ENCODE data around the gene POC1A. TPM values are rescaled to one million over a fixed set of nuclear protein-coding genes. Genes with fewer than 3 reads are reported as not detected.

POC1A gene
- total RNA-seq, 1 experiment from 2014 or later, result 25.7 TPM

DNA sequence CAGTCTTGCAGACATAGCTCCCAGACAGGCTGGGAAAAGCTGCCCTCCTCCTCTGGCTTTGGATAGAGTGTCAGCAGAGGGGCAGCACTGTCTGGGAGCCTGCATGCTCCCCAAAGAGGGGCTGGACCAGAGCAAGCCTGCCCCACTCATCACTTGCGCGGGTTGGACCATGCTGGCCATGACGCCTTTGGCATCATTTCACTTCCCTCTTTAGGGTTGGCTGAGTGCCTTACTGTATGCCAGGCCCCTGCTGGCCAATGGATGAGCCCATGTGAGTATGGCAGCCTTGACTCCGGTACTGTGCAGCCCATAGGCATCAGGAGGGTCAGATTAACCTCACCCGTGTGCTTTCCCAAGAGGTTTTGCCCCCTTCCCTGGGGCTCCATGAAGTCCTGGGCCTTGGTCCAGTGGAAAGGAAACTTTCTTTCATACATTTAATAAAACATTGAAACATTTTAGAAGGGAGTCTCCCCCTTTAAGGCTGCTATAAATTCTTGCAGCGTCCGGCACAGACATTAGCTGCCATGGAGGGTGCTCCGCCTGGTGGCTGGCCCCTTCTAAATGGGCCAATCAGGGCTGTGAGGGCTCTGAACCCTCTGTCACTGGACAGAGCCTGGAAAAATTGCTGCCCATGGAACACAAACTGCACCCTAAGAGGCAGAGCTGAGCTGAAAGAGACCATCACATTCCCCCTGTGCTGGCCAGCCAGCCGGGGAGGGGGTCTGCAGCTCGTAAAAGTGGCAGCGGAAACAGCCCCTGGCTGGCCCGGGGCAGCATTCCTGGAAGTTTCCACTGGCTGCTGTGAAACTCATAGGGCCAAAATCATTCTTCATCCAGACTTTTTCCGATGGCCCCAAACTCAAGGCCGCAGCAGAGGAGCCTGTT lies 77.1 kb downstream of the POC1A start (continued):
- no peak for TF ChIP-seq CTCF (IDR thresholded peaks at IDR 0.05)

GRCh38 chr3:52073490-52073889 lies 80.7 kb downstream of the POC1A start:
- TF ChIP-seq CTCF (IDR thresholded peaks at IDR 0.05), result no peak
- TF ChIP-seq SIN3A (IDR thresholded peaks at IDR 0.05; ENCODE audit: borderline replicate concordance, insufficient read depth, low read depth, low read length), result no peak
- TF ChIP-seq TCF7L2 (IDR thresholded peaks at IDR 0.05; ENCODE audit: low read depth, low read length), result no peak
- TF ChIP-seq, protein P1, sequence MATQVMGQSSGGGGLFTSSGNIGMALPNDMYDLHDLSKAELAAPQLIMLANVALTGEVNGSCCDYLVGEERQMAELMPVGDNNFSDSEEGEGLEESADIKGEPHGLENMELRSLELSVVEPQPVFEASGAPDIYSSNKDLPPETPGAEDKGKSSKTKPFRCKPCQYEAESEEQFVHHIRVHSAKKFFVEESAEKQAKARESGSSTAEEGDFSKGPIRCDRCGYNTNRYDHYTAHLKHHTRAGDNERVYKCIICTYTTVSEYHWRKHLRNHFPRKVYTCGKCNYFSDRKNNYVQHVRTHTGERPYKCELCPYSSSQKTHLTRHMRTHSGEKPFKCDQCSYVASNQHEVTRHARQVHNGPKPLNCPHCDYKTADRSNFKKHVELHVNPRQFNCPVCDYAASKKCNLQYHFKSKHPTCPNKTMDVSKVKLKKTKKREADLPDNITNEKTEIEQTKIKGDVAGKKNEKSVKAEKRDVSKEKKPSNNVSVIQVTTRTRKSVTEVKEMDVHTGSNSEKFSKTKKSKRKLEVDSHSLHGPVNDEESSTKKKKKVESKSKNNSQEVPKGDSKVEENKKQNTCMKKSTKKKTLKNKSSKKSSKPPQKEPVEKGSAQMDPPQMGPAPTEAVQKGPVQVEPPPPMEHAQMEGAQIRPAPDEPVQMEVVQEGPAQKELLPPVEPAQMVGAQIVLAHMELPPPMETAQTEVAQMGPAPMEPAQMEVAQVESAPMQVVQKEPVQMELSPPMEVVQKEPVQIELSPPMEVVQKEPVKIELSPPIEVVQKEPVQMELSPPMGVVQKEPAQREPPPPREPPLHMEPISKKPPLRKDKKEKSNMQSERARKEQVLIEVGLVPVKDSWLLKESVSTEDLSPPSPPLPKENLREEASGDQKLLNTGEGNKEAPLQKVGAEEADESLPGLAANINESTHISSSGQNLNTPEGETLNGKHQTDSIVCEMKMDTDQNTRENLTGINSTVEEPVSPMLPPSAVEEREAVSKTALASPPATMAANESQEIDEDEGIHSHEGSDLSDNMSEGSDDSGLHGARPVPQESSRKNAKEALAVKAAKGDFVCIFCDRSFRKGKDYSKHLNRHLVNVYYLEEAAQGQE (IDR thresholded peaks at IDR 0.05; ENCODE audit: insufficient read depth in 1 of 2, low read depth in 2 of 2, low read length in 1 of 2), result no peak
- TF ChIP-seq POLR2AphosphoS5 (IDR thresholded peaks at IDR 0.05; ENCODE audit: low read depth, low read length), result no peak
- Histone ChIP-seq H3K36me3 (ENCODE audit: control insufficient read depth, insufficient read depth, low read length) (no peaks in the 10 kb centered on the region), H3K4me1 (ENCODE audit: control insufficient read depth, insufficient read depth, low read length) (no peaks in the 10 kb centered on the region), H3K27me3 (ENCODE audit: control insufficient read depth, insufficient read depth, low read length) (no peaks in the 10 kb centered on the region), H3K9me3 (ENCODE audit: control insufficient read depth, insufficient read depth, low read depth, low read length) (no peaks in the 10 kb centered on the region), H3K27ac (ENCODE audit: low read length) (no peak overlapping the region), H3K4me3 (ENCODE audit: low read depth in 2 of 2, low read length in 2 of 2) (no peak overlapping the region)
- no TSS peak for BruUV-seq (replicated peaks)
- in situ Hi-C loops (cut with HindIII; ENCODE audit: low pct_unique_long_range_greater_than_20kb, low sequenced_read_pairs), result no loop called here
- ChIA-PET CTCF (no interaction called here), POLR2A (no interaction called here)
- intact Hi-C loops (cut with micrococcal nuclease; ENCODE audit: unreplicated experiment), result no loop called here
- ATAC-seq (no peak), DNase-seq (ENCODE audit: low read depth, low spot score) (no peak)

GRCh38 chr3:52072471-52072870 lies 81.8 kb downstream of the POC1A start:
- H3K27ac ChIP-seq (ENCODE audit: low read length), result no peak overlapping the region
- no peaks in the 10 kb centered on the region for H3K9me3 ChIP-seq (ENCODE audit: control insufficient read depth, insufficient read depth, low read depth, low read length)
- intact Hi-C loops (cut with micrococcal nuclease; ENCODE audit: unreplicated experiment) (no loop called here), in situ Hi-C loops (cut with HindIII; ENCODE audit: low pct_unique_long_range_greater_than_20kb, low sequenced_read_pairs) (no loop called here)
- no peak for ATAC-seq
- BruUV-seq (replicated peaks), result no TSS peak
- ChIA-PET POLR2A (interaction anchor here (0.6 kb wide), 1 partner anchor 22 kb away, joined by 5 read pairs; no protein-coding TSS in a partner anchor), CTCF (no interaction called here)
- H3K27me3 ChIP-seq (ENCODE audit: control insufficient read depth, insufficient read depth, low read length), result no peaks in the 10 kb centered on the region
- H3K36me3 ChIP-seq (ENCODE audit: control insufficient read depth, insufficient read depth, low read length), result no peaks in the 10 kb centered on the region
- H3K4me3 ChIP-seq (ENCODE audit: low read depth in 2 of 2, low read length in 2 of 2), result no peak overlapping the region
- no peaks in the 10 kb centered on the region for H3K4me1 ChIP-seq (ENCODE audit: control insufficient read depth, insufficient read depth, low read length)
- no peak for DNase-seq (ENCODE audit: low read depth, low spot score)
- TF ChIP-seq TCF7L2 (IDR thresholded peaks at IDR 0.05; ENCODE audit: low read depth, low read length) (no peak), POLR2AphosphoS5 (IDR thresholded peaks at IDR 0.05; ENCODE audit: low read depth, low read length) (no peak), SIN3A (IDR thresholded peaks at IDR 0.05; ENCODE audit: borderline replicate concordance, insufficient read depth, low read depth, low read length) (no peak), CTCF (IDR thresholded peaks at IDR 0.05) (no peak)
- TF ChIP-seq, protein P1 (IDR thresholded peaks at IDR 0.05; ENCODE audit: insufficient read depth in 1 of 2, low read depth in 2 of 2, low read length in 1 of 2), result no peak

Data from Panc1 (cell line).